PC-3 (cell line): ENCODE results near the gene ERCC6L2. TPM values are rescaled to one million over a fixed set of nuclear protein-coding genes. Genes with fewer than 3 reads are reported as not detected.

ENCODE experiments used
- ATAC-seq: fragments of 200-7000 bp; cut with Tn5 transposase; 2 replicates; pipeline ENCODE4 v1.9.1; 2020; ENCODE audit warnings: mild to moderate bottlenecking, moderate library complexity
- BruUV-seq: library from RNA; stranded (reverse); fragments of 400-500 nt; replicated peaks from 2 replicates; lab custom pipeline; 2021; lab: Mats Ljungman, UMichigan
- CTCF ChIA-PET: fragments of 300-600 bp; sonication (Branson Sonifier 250); formaldehyde crosslinking; loops from one replicate; lab custom pipeline; 2022; ENCODE audit warnings: antibody characterized with exemption; lab: Charles Lee
- POLR2A ChIA-PET: fragments of 300-600 bp; sonication (Branson Sonifier 250); formaldehyde crosslinking; loops from one replicate; lab custom pipeline; 2022; ENCODE audit warnings: antibody characterized with exemption; ENCODE audit not compliant: unreplicated experiment; lab: Charles Lee
- DNase-seq: peaks from one replicate; pipeline ENCODE4 v3.0.0-alpha.2; 2015
- H2AFZ ChIP-seq: fragments of 300-600 bp; sonication (generic); 2 replicates; pipeline ENCODE4 v1.6.0; 2016; ENCODE audit warnings: antibody characterized with exemption, low read length
- H3F3A ChIP-seq: fragments of 300-600 bp; sonication (generic); one replicate; pipeline ENCODE4 v1.6.0; 2017; ENCODE audit warnings: antibody characterized with exemption, low read length, control low read depth, mild to moderate bottlenecking; ENCODE audit not compliant: unreplicated experiment
- H3K27ac ChIP-seq: fragments of 300-600 bp; sonication (generic); 2 replicates; pipeline ENCODE4 v1.5.1; 2016; ENCODE audit warnings: mild to moderate bottlenecking, low read length
- H3K27me3 ChIP-seq: fragments of 300-600 bp; sonication (generic); 2 replicates; pipeline ENCODE4 v1.6.1; 2016; ENCODE audit warnings: low read length, mixed read lengths
- H3K36me3 ChIP-seq: fragments of 300-600 bp; sonication (generic); 2 replicates; pipeline ENCODE4 v1.6.1; 2016; ENCODE audit warnings: low read depth, mixed run types, low read length, mixed read lengths
- H3K4me1 ChIP-seq: fragments of 300-600 bp; sonication (generic); 2 replicates; pipeline ENCODE4 v1.5.1; 2016; ENCODE audit warnings: low read length; ENCODE audit not compliant: insufficient read depth
- H3K4me2 ChIP-seq: fragments of 300-600 bp; sonication (generic); 2 replicates; pipeline ENCODE4 v1.6.0; 2016; ENCODE audit warnings: low read length
- H3K4me3 ChIP-seq: fragments of 300-600 bp; sonication (generic); 2 replicates; pipeline ENCODE4 v1.5.1; 2016; ENCODE audit warnings: mild to moderate bottlenecking, low read length, mixed read lengths
- H3K79me2 ChIP-seq: fragments of 300-600 bp; sonication (generic); 2 replicates; pipeline ENCODE4 v1.6.1; 2017; ENCODE audit warnings: low read length, mixed read lengths
- H3K9ac ChIP-seq: fragments of 300-600 bp; sonication (generic); 2 replicates; pipeline ENCODE4 v1.6.0; 2016; ENCODE audit warnings: mild to moderate bottlenecking, low read length
- H3K9me2 ChIP-seq: fragments of 300-600 bp; sonication (generic); replicated peaks from 2 replicates; pipeline ENCODE4 v1.6.1; 2016; ENCODE audit warnings: mixed run types, low read length, mixed read lengths
- H3K9me3 ChIP-seq: fragments of 300-600 bp; sonication (generic); 2 replicates; pipeline ENCODE4 v1.6.1; 2016; ENCODE audit warnings: low read length, mixed read lengths
- H4K20me1 ChIP-seq: fragments of 300-600 bp; sonication (generic); 2 replicates; pipeline ENCODE4 v1.6.1; 2016; ENCODE audit warnings: low read length, mixed read lengths
- EZH2 ChIP-seq: fragments of 300-600 bp; sonication (generic); IDR thresholded peaks from one replicate; pipeline ENCODE4 v1.6.1; 2017; ENCODE audit warnings: antibody characterized with exemption, mild to moderate bottlenecking, low read length; ENCODE audit not compliant: unreplicated experiment
- EZH2phosphoT487 ChIP-seq: fragments of 300-600 bp; sonication (generic); IDR thresholded peaks from 2 replicates; pipeline ENCODE4 v1.6.1; 2018; ENCODE audit warnings: mild to moderate bottlenecking, antibody characterized with exemption, low read length, borderline replicate concordance
- intact Hi-C: fragments of 100-400 bp; cut with micrococcal nuclease; formaldehyde crosslinking; loops from 2 replicates; pipeline ENCODE4 v1.9.0; 2023
- total RNA-seq: library from RNA; depleted of rRNA; stranded (reverse); fragments of >200 nt; gene quantifications from 2 replicates; pipeline ENCODE4 v1.2.3, GENCODE V29; 2014
- TF ChIP-seq, protein P1 (sequence below): fragments of 300-600 bp; sonication (generic); conservative IDR thresholded peaks from 2 replicates; pipeline ENCODE4 v1.5.1; 2017; ENCODE audit warnings: antibody characterized with exemption, low read depth, mild to moderate bottlenecking, low read length

ERCC6L2 gene
- total RNA-seq, 1 experiment from 2014 or later: 18.8 TPM

- ATAC-seq (no peak), DNase-seq (no peak)
- no peaks in the 10 kb centered on the region for H3K9me3 ChIP-seq
- no peaks in the 10 kb centered on the region for H3K4me1 ChIP-seq
- H3K79me2 ChIP-seq: no peaks in the 10 kb centered on the region
- no peak for TF ChIP-seq EZH2phosphoT487
- TF ChIP-seq, protein P1, sequence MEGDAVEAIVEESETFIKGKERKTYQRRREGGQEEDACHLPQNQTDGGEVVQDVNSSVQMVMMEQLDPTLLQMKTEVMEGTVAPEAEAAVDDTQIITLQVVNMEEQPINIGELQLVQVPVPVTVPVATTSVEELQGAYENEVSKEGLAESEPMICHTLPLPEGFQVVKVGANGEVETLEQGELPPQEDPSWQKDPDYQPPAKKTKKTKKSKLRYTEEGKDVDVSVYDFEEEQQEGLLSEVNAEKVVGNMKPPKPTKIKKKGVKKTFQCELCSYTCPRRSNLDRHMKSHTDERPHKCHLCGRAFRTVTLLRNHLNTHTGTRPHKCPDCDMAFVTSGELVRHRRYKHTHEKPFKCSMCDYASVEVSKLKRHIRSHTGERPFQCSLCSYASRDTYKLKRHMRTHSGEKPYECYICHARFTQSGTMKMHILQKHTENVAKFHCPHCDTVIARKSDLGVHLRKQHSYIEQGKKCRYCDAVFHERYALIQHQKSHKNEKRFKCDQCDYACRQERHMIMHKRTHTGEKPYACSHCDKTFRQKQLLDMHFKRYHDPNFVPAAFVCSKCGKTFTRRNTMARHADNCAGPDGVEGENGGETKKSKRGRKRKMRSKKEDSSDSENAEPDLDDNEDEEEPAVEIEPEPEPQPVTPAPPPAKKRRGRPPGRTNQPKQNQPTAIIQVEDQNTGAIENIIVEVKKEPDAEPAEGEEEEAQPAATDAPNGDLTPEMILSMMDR: no peak
- TF ChIP-seq EZH2: no peak
- H3K9me2 ChIP-seq: no peaks in the 10 kb centered on the region
- H3K4me2 ChIP-seq: no peak overlapping the region
- ChIA-PET POLR2A (no interaction called here), CTCF (no interaction called here)
- intact Hi-C loops: no loop called here
- no peaks in the 10 kb centered on the region for H3F3A ChIP-seq
- H2AFZ ChIP-seq: no peak overlapping the region
- no peak overlapping the region for H3K4me3 ChIP-seq
- no peak overlapping the region for H3K9ac ChIP-seq
- no TSS peak for BruUV-seq
- H4K20me1 ChIP-seq: no peaks in the 10 kb centered on the region
- H3K36me3 ChIP-seq: peaks cover 13% of the 10 kb centered on the region
- no peaks in the 10 kb centered on the region for H3K27me3 ChIP-seq
- no peak overlapping the region for H3K27ac ChIP-seq
Observed at GRCh38 chr9:95935861-95936578, 60.5 kb downstream of the ERCC6L2 start.

- no peaks in the 10 kb centered on the region for H3K79me2 ChIP-seq
- no peaks in the 10 kb centered on the region for H3F3A ChIP-seq
- H3K27ac ChIP-seq: no peak overlapping the region
- H3K9ac ChIP-seq: no peak overlapping the region
- DNase-seq: no peak
- no peaks in the 10 kb centered on the region for H3K9me3 ChIP-seq
- no peak overlapping the region for H3K4me2 ChIP-seq
- H3K27me3 ChIP-seq: no peaks in the 10 kb centered on the region
- no peaks in the 10 kb centered on the region for H3K4me1 ChIP-seq
- H3K9me2 ChIP-seq: no peaks in the 10 kb centered on the region
- CTCF ChIA-PET: no interaction called here
- no TSS peak for BruUV-seq
- POLR2A ChIA-PET: no interaction called here
- peaks cover 15% of the 10 kb centered on the region for H3K36me3 ChIP-seq
- intact Hi-C loops: no loop called here
- no peak overlapping the region for H2AFZ ChIP-seq
- no peak for ATAC-seq
- H4K20me1 ChIP-seq: no peaks in the 10 kb centered on the region
- H3K4me3 ChIP-seq: no peak overlapping the region
- TF ChIP-seq, protein P1: no peak
- TF ChIP-seq EZH2phosphoT487: no peak
- no peak for TF ChIP-seq EZH2
Observed at GRCh38 chr9:95936579-95937075, 61.1 kb downstream of the ERCC6L2 start.

DNA sequence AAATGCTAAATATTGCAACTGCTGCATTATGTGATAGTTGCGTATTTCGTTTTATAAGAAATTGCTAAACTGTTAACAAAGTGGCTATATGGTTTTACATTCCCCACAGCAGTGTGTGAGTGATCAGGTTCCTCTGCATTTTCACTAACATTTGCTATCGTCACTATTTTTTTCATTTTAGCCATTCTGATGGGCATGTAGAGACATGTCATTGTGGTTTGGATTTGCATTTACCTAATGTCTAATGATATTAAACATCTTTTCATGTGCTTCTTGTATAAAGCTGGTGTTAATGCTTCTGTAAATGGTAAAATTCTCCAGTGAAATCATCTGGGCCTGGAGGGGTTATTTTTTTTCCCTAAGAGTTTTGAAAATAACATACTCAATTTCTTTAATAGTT lies 61.6 kb downstream of the ERCC6L2 start:
- no peaks in the 10 kb centered on the region for H3K27me3 ChIP-seq
- H3K36me3 ChIP-seq: peaks cover 19% of the 10 kb centered on the region
- no peak for DNase-seq
- H3K27ac ChIP-seq: no peak overlapping the region
- ChIA-PET CTCF (no interaction called here), POLR2A (no interaction called here)
- no peaks in the 10 kb centered on the region for H3K9me2 ChIP-seq
- no peaks in the 10 kb centered on the region for H3F3A ChIP-seq
- no peaks in the 10 kb centered on the region for H3K4me1 ChIP-seq
- H3K4me2 ChIP-seq: no peak overlapping the region
- H3K4me3 ChIP-seq: no peak overlapping the region
- intact Hi-C loops: no loop called here
- H4K20me1 ChIP-seq: no peaks in the 10 kb centered on the region
- no peak overlapping the region for H2AFZ ChIP-seq
- no peaks in the 10 kb centered on the region for H3K9me3 ChIP-seq
- no peak for TF ChIP-seq EZH2phosphoT487
- no peak overlapping the region for H3K9ac ChIP-seq
- no peak for ATAC-seq
- H3K79me2 ChIP-seq: no peaks in the 10 kb centered on the region
- no TSS peak for BruUV-seq
